HepG2 (cell line): ENCODE measurements around the gene PARVA.

Experiments
- BRCA1 ChIP-seq: sonication (generic); formaldehyde crosslinking; IDR thresholded peaks from 2 replicates; pipeline ENCODE4 v1.4.0; 2020; ENCODE audit warnings: missing genetic modification reagents
- CTCF ChIP-seq: sonication (generic); formaldehyde crosslinking; IDR thresholded peaks from 2 replicates; pipeline ENCODE4 v1.5.0; 2020; ENCODE audit warnings: mild to moderate bottlenecking, missing genetic modification reagents, moderate library complexity
- MATR3 ChIP-seq: sonication (generic); formaldehyde crosslinking; IDR thresholded peaks from 2 replicates; pipeline ENCODE4 v1.4.0; 2020; ENCODE audit warnings: missing genetic modification reagents
- NR2C2 ChIP-seq: sonication (generic); formaldehyde crosslinking; IDR thresholded peaks from 2 replicates; pipeline ENCODE4 v1.4.0; 2020; ENCODE audit warnings: missing genetic modification reagents, mild to moderate bottlenecking, moderate library complexity, borderline replicate concordance
- ZSCAN30 ChIP-seq: sonication (generic); formaldehyde crosslinking; IDR thresholded peaks from 2 replicates; pipeline ENCODE4 v1.5.0; 2020; ENCODE audit warnings: mild to moderate bottlenecking, missing genetic modification reagents

DNA sequence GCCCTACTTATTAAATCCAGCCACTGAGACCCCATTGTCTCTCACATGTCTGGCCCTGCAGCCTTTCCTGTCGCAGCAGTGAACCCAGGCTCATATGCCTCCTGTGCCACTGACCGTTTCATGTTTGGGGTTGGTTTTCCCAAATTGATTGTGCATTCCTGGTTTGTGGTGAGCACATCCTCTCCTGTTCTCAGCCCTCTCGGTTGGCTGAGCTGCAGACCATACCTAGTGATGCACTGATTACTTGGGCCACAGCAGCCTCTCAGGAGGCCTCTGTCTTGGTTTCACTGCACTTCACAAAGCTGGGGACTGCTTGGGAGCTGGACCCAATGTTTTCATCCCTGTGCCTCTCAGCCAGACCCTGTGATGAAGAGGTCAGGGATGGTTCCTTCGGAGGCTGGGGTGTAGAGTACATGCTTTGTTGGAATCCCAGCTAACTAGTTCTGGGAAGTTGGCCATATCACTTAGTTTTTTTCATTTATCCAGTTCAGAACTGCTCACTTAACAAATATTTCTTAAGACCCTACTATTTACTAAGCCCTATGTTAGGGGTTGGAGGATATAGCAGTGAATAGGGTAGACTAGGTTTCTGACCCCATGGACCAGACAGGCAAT, 30.9 kb downstream of the PARVA start:
- no peak for TF ChIP-seq MATR3 (CRISPR knock-in tag)
- TF ChIP-seq ZSCAN30 = no peak
- no peak for TF ChIP-seq NR2C2 (CRISPR knock-in tag)
- no peak for TF ChIP-seq CTCF (CRISPR knock-in tag)
- TF ChIP-seq BRCA1 (CRISPR knock-in tag) = no peak
